Measurements from ENCODE around the gene CPB1.

CPB1 gene

DNA sequence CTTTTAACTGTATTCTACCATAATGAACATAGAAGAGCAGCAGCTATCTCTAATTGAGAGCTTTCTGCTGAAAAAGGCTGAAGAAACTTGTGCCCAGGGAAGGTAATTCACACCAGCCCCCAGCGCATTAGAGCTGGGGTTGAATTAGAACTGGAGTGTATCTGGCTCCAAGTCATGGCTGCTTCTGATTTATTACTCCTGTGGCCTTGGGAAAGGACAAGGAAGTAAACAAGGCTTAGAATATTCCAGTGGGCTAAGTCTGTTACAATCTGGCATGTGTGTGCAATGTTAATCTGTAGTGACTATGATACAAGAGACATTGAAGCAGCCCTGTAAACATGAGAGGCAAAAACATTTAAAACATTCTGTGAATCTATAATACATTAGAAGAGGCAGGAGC is 55.6 kb downstream of the CPB1 start:
- DNase-seq: no peak

DNA sequence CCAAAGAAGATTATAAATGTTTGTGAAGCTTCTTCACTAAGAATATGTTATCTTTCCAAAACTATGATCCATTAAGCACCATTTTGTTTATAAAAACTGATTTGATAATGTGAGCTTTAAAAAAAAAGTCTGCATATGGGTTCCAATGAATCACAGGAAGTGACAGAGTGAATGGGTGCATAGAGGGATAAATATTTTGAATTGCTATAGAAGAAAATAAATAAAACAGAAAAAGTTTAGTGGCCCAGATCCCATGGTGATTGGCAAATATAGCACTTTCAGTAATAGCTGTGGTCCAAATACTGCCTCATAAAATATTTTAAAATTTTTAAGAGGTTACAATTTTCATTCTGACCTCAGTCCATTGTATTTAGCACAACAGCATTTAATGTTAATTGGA is 56.6 kb downstream of the CPB1 start:
- no peak for DNase-seq

DNA sequence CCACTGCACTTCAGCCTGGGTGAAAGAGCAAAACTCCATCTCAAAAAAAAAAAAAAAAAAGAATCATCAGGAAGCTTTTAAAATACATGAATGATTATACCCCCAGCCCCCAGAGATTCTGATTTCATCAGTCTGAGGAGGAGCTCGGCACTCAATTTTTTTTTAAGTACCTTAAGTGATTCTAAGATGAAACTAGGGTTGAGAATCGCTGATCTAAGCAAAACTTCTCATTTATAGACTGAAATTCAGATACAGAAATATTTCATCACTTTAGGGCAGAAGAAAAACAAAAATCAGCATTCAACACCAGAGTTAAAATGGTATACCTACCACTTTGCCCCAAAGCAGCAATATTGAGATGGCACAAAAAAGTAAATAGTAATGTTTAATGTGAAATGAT is 62.2 kb downstream of the CPB1 start:
- DNase-seq: no peak

DNA sequence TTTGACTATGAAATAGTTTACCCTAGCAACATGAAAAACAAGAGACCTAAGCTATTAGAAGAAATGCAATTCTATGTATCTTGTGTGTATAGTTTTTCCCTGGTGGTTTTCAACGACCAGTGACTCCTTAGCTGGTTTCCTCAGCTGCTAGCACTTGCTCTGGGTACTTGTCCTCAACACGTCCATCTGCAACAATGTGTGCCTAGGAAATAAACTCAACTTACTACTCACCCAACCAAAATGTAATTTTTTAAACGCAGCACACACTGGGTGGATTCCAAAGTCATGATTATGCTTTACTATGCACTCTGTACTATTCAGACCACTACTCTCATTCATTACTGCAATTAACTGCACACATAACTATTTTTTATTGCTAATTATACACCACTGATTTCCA is 68.5 kb downstream of the CPB1 start:
- DNase-seq: no peak

DNA sequence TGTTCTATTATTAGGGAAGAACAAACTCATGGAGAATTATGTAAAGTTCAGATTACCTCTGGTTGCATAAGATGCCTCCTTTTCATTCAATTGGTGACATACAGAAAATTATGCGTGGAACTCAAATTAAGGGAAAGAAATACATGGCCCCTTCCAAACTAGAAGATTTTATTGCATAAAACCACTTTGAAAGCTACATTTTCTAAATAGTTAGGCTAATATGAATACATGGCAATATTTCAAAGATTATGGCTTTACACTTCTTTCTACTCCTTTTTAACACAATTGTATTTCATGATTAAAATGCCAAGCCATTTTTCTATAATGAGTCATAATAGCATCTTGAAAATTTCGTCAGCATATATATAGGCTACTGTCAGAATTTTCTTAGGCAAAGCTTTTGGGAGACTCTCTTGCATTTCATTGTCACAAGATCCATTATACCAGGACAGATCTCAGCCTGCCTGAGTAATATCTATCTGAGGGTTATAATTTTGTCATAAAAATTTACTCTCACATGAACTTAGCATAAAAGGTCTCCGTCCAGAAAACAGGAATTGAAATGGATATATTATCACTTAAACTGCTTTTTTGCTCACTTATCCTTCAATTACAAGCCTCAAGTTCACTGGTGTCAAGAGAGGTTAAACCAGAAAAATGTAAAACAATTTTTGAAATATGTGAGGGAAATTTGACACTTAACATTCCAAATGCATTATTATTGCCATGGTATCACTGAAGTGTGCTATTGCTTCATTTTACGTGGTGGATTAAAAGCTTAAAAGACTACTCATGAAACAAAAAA is 74.6 kb downstream of the CPB1 start:
- no peak for DNase-seq

DNA sequence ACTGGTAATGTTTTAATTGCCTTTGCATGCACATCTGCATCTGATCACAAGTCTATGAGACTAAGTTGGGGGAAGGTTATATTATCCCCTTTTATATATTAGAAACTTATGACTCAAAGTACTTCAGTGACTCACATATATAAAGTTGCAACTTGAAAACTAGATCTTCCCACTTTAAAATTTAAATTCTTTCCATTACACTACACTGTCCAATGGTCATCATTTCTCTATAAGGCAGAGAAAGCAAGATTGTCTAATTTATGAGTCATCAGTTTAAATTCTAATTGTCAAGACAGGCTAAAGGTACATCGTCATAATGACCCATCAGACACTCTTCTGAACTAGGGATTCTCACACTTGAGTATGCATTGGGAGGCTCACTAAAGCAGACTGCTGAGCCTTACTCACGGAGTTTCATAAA is 75.4 kb downstream of the CPB1 start:
- DNase-seq: peak in 1 of 3 donors; percentile 3

DNA sequence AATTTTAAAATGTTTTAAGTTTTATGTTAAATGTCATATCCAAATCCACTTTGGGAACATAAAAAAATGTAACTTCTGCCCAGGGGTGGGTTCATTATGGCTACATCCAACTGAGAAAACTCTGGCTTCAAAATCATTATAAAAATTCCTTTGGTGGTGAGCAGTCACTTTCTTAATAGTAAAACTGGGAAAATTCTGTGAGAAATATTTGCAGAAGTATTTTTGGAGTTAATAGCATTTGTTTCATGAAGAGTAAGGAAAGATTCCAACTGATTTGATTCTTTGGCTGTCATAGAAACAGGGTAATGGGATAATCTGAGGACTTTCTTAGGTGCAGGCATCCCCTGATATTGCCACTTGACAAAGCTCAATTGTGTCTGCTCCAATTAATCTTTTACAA is 76.3 kb downstream of the CPB1 start:
- DNase-seq: no peak

DNA sequence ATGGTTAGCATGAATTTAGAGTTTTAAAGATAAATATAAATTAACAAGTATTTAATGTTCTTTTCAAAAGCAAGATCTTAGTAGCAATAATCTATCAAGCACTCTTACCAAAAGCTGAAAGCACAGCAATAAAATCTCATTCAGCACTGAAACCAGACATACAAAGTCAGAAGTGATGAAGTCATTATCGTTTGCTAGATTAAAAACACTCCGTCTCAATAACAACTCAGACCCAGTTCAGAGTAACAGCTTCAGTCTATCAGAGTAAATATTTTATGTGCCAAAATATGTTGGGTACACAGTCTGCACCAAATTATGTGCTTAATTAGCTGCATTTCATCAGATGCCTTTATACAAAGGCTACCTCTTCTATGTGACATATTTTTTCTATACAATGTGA is 79.1 kb downstream of the CPB1 start:
- DNase-seq: no peak

All from suppressor macrophage treated with lipopolysaccharide for 1 hour (primary cell).